Measurements from ENCODE around the gene ECSCR. TPM values are rescaled to one million over a fixed set of nuclear protein-coding genes. Genes with fewer than 3 reads are reported as not detected.
A peak's percentile ranks its signal among the peaks of the same experiment; 100 is the strongest.

ECSCR gene
- total RNA-seq, 4 donors from 2014 or later = 19.2 to 68.9 (median 42.0) TPM

DNA sequence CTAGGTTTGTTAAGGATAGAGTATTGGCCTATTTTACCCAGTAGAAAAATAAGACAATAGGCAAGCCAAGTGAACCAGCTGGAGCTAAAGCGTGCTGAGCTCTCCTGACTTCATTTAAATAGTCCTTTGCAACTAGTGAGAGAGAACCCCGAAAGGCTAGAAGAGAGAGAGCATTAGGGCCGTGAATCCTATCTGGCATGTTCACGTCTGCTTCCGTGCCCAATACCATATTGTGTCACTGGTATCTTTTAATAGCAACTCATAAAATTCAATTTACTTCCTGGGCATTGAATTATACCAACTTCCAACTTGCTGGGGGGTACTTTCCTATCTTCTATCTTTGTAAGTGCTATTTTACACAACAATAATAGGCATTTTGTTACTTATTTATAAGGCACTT, 37.0 kb downstream of the ECSCR start:
- TF ChIP-seq POLR2A (IDR thresholded peaks at IDR 0.05) (no peak), CTCF (IDR thresholded peaks at IDR 0.05) (no peak)
- H3K36me3 ChIP-seq = no peaks in the 10 kb centered on the region
- no peak overlapping the region for H3K27ac ChIP-seq
- no peak for DNase-seq
- H3K9me3 ChIP-seq = no peaks in the 10 kb centered on the region
- no peaks in the 10 kb centered on the region for H3K4me1 ChIP-seq
- no peak overlapping the region for H3K4me3 ChIP-seq
- no peaks in the 10 kb centered on the region for H3K27me3 ChIP-seq
- intact Hi-C loops (cut with DNase I; ENCODE audit: low total_unique reads) = loop anchor here (10.0 kb wide), 1 partner anchor 339 kb away; no protein-coding TSS in a partner anchor

GRCh38 chr5:139422307-139422893, 40.1 kb downstream of the ECSCR start:
- Histone ChIP-seq H3K9me3 (no peaks in the 10 kb centered on the region), H3K4me3 (no peak overlapping the region), H3K4me1 (no peaks in the 10 kb centered on the region), H3K27ac (no peak overlapping the region), H3K27me3 (no peaks in the 10 kb centered on the region), H3K36me3 (no peaks in the 10 kb centered on the region)
- TF ChIP-seq CTCF (IDR thresholded peaks at IDR 0.05) (peak; percentile 65 to 92 (median 80)), POLR2A (IDR thresholded peaks at IDR 0.05) (no peak)
- peak in 1 of 2 donors; percentile 46 for DNase-seq
- intact Hi-C loops (cut with DNase I; ENCODE audit: low total_unique reads) = loop anchor here (10.0 kb wide), 1 partner anchor 342 kb away; no protein-coding TSS in a partner anchor

GRCh38 chr5:139419226-139420192, 43.0 kb downstream of the ECSCR start:
- Histone ChIP-seq H3K4me3 (no peak overlapping the region), H3K27ac (peak overlapping the region; percentile 24 to 29), H3K9me3 (no peaks in the 10 kb centered on the region), H3K27me3 (no peaks in the 10 kb centered on the region), H3K36me3 (no peaks in the 10 kb centered on the region), H3K4me1 (peaks cover 0 to 7% of the 10 kb centered on the region in 2 donors)
- DNase-seq = no peak
- TF ChIP-seq POLR2A (IDR thresholded peaks at IDR 0.05) = no peak
- intact Hi-C loops (cut with DNase I; ENCODE audit: low total_unique reads) = loop anchor here (5.0 to 10.0 kb wide), 2 partner anchors 98 to 345 kb away; no protein-coding TSS in a partner anchor

DNA sequence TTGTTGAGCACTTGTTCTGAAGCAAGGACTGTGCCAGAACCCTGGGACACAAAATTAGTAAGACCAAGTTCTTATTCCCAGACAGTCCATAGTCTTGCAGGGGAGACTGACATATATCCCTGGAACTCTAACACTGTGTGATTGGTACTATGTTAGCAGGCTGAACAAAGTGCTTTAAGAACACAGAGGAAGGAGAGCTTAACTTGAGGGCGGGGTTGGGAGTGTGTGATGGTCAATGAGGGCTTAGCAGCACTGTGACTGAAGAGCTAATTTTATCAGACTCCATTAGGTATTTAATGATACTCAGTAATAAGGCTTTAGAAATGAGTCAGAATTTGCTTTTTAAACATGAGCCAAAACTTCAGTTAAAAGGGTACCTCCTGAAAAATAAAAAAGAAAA, 43.8 kb downstream of the ECSCR start:
- Histone ChIP-seq H3K4me3 (no peak overlapping the region), H3K4me1 (peaks cover 0 to 7% of the 10 kb centered on the region in 2 donors), H3K9me3 (no peaks in the 10 kb centered on the region), H3K27ac (peak overlapping the region; percentile 24), H3K36me3 (no peaks in the 10 kb centered on the region), H3K27me3 (no peaks in the 10 kb centered on the region)
- TF ChIP-seq POLR2A (IDR thresholded peaks at IDR 0.05) = no peak
- TF ChIP-seq CTCF (IDR thresholded peaks at IDR 0.05) = no peak
- DNase-seq = no peak
- intact Hi-C loops (cut with DNase I; ENCODE audit: low total_unique reads) = loop anchor here (5.0 kb wide), 1 partner anchor 99 kb away; no protein-coding TSS in a partner anchor

DNA sequence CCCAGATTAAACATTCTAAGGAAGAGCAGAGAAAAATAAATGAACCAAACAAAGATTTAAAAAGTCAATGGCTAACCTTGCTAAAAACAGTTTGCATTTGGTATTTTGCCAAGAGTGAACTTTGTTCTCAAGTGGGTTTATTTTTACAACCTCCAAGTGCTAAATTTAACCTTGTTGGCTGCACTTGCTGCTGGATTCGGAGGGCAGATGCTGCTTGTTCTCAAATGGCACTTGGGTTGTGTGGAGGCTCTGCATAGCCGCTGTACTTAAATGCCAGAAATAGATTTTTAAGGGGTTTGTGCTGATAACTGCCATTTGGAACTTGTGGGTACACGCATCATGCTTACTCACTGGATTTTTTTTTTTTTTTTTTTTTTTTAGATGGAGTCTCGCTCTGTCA, 45.3 kb downstream of the ECSCR start:
- H3K9me3 ChIP-seq = no peaks in the 10 kb centered on the region
- H3K27me3 ChIP-seq = no peaks in the 10 kb centered on the region
- no peak for TF ChIP-seq POLR2A (IDR thresholded peaks at IDR 0.05)
- no peak for TF ChIP-seq CTCF (IDR thresholded peaks at IDR 0.05)
- intact Hi-C loops (cut with DNase I; ENCODE audit: low total_unique reads) = loop anchor here (5.0 kb wide), 1 partner anchor 100 kb away; no protein-coding TSS in a partner anchor
- peaks cover 0 to 7% of the 10 kb centered on the region in 2 donors for H3K4me1 ChIP-seq
- H3K36me3 ChIP-seq = no peaks in the 10 kb centered on the region
- DNase-seq = peak in 1 of 2 donors; percentile 59
- H3K27ac ChIP-seq = peak overlapping the region; percentile 51 to 57
- no peak overlapping the region for H3K4me3 ChIP-seq
